ENCODE data around the gene KCNIP4. TPM values are rescaled to one million over a fixed set of nuclear protein-coding genes. Genes with fewer than 3 reads are reported as not detected.

The KCNIP4 gene
- total RNA-seq, 1 donor from 2014 or later: 0.59 TPM

DNA sequence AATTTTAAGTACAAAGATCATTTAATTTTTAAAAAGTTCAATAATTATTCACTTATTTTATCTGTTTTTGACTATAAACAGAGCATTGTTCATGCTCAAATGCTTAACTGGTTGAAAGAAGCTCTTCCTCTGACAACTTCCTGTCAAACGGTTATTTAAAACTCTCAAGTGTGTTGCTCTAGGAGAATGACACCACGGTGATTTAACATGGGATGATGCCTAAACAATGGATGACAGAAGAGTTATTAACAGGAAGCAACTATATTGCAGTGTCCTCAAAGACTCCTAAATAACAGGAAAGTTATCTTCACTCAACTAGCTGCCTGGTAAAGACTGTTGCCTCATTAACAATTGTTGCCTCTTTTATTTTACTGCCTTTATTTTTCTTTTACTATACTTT, 738.7 kb downstream of the KCNIP4 start:
- FAIRE-seq (no peak), DNase-seq (ENCODE audit: low read depth) (no peak)
- Mint-ChIP-seq H3K4me3 (ENCODE audit: unreplicated experiment) (no peak overlapping the region), H3K27me3 (ENCODE audit: low read depth, unreplicated experiment) (no peaks in the 10 kb centered on the region), H3K27ac (ENCODE audit: unreplicated experiment) (no peak overlapping the region), H3K36me3 (ENCODE audit: low read depth, unreplicated experiment) (no peaks in the 10 kb centered on the region), H3K4me1 (ENCODE audit: low read depth, unreplicated experiment) (peaks cover 5% of the 10 kb centered on the region), H3K9me3 (ENCODE audit: unreplicated experiment) (no peaks in the 10 kb centered on the region)
- no peaks in the 10 kb centered on the region for H4K20me1 ChIP-seq (ENCODE audit: insufficient read depth, low read length)
- H3K4me1 ChIP-seq (ENCODE audit: insufficient read depth, low read length): no peaks in the 10 kb centered on the region
- no peaks in the 10 kb centered on the region for H3K27me3 ChIP-seq (ENCODE audit: insufficient read depth, low read length)
- no peak overlapping the region for H3K9ac ChIP-seq (ENCODE audit: low read length)
- H3K27ac ChIP-seq (ENCODE audit: low read depth, low read length): no peak overlapping the region
- no peaks in the 10 kb centered on the region for H3K9me3 ChIP-seq (ENCODE audit: insufficient read depth, low read depth, low read length)
- no peaks in the 10 kb centered on the region for H3K36me3 ChIP-seq (ENCODE audit: insufficient read depth, low read length)
- H2AFZ ChIP-seq (ENCODE audit: low read depth, low read length): no peak overlapping the region
- no peaks in the 10 kb centered on the region for H3K79me2 ChIP-seq (ENCODE audit: insufficient read depth, low read length)
- H3K4me2 ChIP-seq (ENCODE audit: low read length): no peak overlapping the region
- TF ChIP-seq, protein P1, sequence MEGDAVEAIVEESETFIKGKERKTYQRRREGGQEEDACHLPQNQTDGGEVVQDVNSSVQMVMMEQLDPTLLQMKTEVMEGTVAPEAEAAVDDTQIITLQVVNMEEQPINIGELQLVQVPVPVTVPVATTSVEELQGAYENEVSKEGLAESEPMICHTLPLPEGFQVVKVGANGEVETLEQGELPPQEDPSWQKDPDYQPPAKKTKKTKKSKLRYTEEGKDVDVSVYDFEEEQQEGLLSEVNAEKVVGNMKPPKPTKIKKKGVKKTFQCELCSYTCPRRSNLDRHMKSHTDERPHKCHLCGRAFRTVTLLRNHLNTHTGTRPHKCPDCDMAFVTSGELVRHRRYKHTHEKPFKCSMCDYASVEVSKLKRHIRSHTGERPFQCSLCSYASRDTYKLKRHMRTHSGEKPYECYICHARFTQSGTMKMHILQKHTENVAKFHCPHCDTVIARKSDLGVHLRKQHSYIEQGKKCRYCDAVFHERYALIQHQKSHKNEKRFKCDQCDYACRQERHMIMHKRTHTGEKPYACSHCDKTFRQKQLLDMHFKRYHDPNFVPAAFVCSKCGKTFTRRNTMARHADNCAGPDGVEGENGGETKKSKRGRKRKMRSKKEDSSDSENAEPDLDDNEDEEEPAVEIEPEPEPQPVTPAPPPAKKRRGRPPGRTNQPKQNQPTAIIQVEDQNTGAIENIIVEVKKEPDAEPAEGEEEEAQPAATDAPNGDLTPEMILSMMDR (IDR thresholded peaks at IDR 0.05; ENCODE audit: insufficient read depth, low read depth, low read length): no peak
- TF ChIP-seq EZH2 (IDR thresholded peaks at IDR 0.05; ENCODE audit: insufficient read depth, low read length): no peak
- H3K4me3 ChIP-seq (ENCODE audit: insufficient read depth, low read depth, low read length): no peak overlapping the region

DNA sequence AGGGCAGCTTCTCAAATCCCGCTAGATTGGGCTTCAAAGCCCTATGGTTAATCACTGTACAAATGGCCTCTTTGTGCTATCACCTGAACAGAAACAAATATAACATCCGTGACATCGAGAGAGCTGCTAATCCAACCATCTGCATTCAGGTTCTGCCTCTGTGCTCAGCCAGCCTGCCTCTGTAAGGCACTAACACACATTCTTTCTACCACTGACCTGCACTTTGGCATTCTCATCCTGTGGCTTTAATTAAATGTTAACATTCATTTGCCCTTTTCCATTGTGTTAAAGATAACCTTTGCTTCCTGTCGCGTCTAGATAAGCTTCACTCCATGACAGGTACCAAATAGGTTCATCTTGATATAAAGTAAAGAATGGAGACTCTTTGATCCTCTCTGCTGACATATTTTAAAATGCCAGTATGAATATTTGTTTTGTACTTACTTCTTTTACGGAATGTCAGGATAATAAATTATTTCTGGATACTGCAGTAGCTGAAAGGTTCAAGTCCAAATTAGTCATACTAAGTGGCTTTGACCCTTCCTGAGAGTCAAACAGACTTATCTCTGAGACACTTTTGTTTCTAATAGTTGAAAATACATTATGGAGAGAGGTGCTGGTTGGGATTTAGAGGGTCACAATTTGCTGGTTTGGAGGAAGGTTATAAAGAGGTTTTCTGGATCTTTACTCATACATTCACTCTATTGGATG, 742.6 kb downstream of the KCNIP4 start:
- H3K4me2 ChIP-seq (ENCODE audit: low read length): no peak overlapping the region
- H3K4me1 ChIP-seq (ENCODE audit: insufficient read depth, low read length): no peaks in the 10 kb centered on the region
- H3K4me3 Mint-ChIP-seq (ENCODE audit: unreplicated experiment): no peak overlapping the region
- H3K36me3 Mint-ChIP-seq (ENCODE audit: low read depth, unreplicated experiment): no peaks in the 10 kb centered on the region
- H3K4me1 Mint-ChIP-seq (ENCODE audit: low read depth, unreplicated experiment): peaks cover 5% of the 10 kb centered on the region
- H4K20me1 ChIP-seq (ENCODE audit: insufficient read depth, low read length): no peaks in the 10 kb centered on the region
- no peaks in the 10 kb centered on the region for H3K9me3 ChIP-seq (ENCODE audit: insufficient read depth, low read depth, low read length)
- H3K27ac ChIP-seq (ENCODE audit: low read depth, low read length): no peak overlapping the region
- DNase-seq (ENCODE audit: low read depth) (no peak), FAIRE-seq (no peak)
- H3K9me3 Mint-ChIP-seq (ENCODE audit: unreplicated experiment): peaks cover 2% of the 10 kb centered on the region
- no peaks in the 10 kb centered on the region for H3K79me2 ChIP-seq (ENCODE audit: insufficient read depth, low read length)
- H2AFZ ChIP-seq (ENCODE audit: low read depth, low read length): no peak overlapping the region
- H3K27me3 Mint-ChIP-seq (ENCODE audit: low read depth, unreplicated experiment): no peaks in the 10 kb centered on the region
- no peaks in the 10 kb centered on the region for H3K27me3 ChIP-seq (ENCODE audit: insufficient read depth, low read length)
- H3K36me3 ChIP-seq (ENCODE audit: insufficient read depth, low read length): no peaks in the 10 kb centered on the region
- H3K4me3 ChIP-seq (ENCODE audit: insufficient read depth, low read depth, low read length): no peak overlapping the region
- no peak overlapping the region for H3K9ac ChIP-seq (ENCODE audit: low read length)
- TF ChIP-seq, protein P1 (IDR thresholded peaks at IDR 0.05; ENCODE audit: insufficient read depth, low read depth, low read length): no peak
- no peak for TF ChIP-seq EZH2 (IDR thresholded peaks at IDR 0.05; ENCODE audit: insufficient read depth, low read length)
- H3K27ac Mint-ChIP-seq (ENCODE audit: unreplicated experiment): no peak overlapping the region

DNA sequence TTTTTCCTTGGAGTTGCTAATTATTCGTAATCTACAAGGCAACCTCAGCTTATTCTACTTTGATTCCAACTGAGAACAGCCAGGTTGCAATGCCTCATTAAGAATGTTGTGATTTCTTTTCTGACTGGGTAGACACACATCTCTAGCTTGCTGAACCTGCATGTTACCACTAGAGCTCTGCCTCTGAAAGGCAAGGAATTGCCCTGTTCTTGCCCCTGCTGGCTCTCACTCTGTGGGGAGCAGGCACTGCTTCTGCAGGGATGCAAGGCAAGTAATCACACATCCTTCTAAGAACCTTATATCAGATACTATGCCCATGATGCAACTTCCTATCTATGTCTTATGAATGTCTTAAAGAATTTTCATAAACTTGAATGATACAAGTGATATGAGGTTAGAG, 745.2 kb downstream of the KCNIP4 start:
- H3K4me3 Mint-ChIP-seq (ENCODE audit: unreplicated experiment): no peak overlapping the region
- H3K4me1 Mint-ChIP-seq (ENCODE audit: low read depth, unreplicated experiment): peaks cover 5% of the 10 kb centered on the region
- Histone ChIP-seq H3K9me3 (ENCODE audit: insufficient read depth, low read depth, low read length) (no peaks in the 10 kb centered on the region), H2AFZ (ENCODE audit: low read depth, low read length) (no peak overlapping the region), H3K9ac (ENCODE audit: low read length) (no peak overlapping the region), H3K4me1 (ENCODE audit: insufficient read depth, low read length) (no peaks in the 10 kb centered on the region), H3K27ac (ENCODE audit: low read depth, low read length) (no peak overlapping the region), H3K27me3 (ENCODE audit: insufficient read depth, low read length) (no peaks in the 10 kb centered on the region), H3K36me3 (ENCODE audit: insufficient read depth, low read length) (no peaks in the 10 kb centered on the region), H3K4me3 (ENCODE audit: insufficient read depth, low read depth, low read length) (no peak overlapping the region), H3K4me2 (ENCODE audit: low read length) (no peak overlapping the region), H3K79me2 (ENCODE audit: insufficient read depth, low read length) (no peaks in the 10 kb centered on the region), H4K20me1 (ENCODE audit: insufficient read depth, low read length) (no peaks in the 10 kb centered on the region)
- TF ChIP-seq, protein P1 (IDR thresholded peaks at IDR 0.05; ENCODE audit: insufficient read depth, low read depth, low read length): no peak
- TF ChIP-seq EZH2 (IDR thresholded peaks at IDR 0.05; ENCODE audit: insufficient read depth, low read length): no peak
- H3K36me3 Mint-ChIP-seq (ENCODE audit: low read depth, unreplicated experiment): no peaks in the 10 kb centered on the region
- H3K9me3 Mint-ChIP-seq (ENCODE audit: unreplicated experiment): peaks cover 2% of the 10 kb centered on the region
- no peak overlapping the region for H3K27ac Mint-ChIP-seq (ENCODE audit: unreplicated experiment)
- H3K27me3 Mint-ChIP-seq (ENCODE audit: low read depth, unreplicated experiment): no peaks in the 10 kb centered on the region
- DNase-seq (ENCODE audit: low read depth): no peak
- FAIRE-seq: no peak
